ENCODE results near the gene CHD1.
A peak's percentile ranks its signal among the peaks of the same experiment; 100 is the strongest.

Gene CHD1

DNA sequence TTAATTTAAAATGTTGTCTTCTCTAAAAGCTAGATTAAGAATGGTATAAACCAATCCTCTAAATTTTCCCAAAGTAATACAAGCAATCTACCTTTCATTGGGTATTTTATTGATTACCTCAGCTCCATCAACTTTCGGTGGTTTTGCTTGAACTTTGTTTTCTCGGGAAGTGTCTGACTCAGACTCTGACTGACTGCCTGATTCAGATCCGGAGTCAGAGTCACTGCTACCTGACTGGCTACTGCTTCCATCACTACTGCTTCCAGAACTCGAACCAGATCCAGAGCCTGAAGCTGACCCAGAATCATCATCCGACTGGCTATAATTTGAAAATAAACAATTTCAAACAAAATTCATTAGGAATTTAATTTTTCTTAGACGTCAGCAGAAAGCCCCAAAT is 24.0 kb downstream of the CHD1 start:
- no peak for DNase-seq (ENCODE audit: low read depth in 2 of 2)

DNA sequence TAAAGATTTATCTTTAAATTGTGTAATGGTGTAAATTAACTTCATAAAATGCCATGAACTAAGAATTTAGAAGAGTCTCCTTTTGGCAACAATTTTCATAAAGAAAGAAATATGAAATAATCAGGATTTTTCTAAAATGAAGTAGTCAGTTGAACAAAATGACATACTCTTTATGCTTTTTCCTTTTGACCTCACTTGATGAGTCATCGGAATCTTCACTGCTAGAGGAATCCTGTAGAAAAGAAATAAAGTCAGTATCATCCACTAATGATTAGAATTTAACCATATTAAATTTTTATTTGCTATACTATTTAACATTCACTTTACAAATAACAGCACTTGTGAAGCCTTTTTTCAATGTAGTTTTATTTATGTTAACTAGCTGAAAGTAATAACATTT is 26.1 kb downstream of the CHD1 start:
- peak in 1 of 2 experiments; percentile 18 for DNase-seq (ENCODE audit: low read depth in 2 of 2)

DNA sequence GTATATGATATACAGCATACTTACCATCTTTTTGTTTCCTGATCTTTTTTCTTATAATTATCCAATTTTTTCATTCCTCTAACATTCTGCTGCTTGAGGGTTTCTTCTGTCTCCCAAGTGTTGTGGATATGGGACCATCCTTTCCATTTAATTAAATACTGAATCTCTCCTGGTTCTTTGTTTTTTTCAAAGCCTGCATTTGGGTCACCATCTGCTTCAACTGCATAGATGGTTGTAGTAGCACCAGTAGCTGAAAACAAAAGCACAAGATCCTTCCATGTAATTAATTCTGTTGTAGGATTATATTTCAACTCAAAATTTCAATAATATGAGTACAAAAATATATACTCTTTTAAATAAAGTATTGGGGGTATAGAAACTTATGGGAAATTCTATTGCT is 29.4 kb downstream of the CHD1 start:
- no peak for DNase-seq (ENCODE audit: low read depth in 2 of 2)

DNA sequence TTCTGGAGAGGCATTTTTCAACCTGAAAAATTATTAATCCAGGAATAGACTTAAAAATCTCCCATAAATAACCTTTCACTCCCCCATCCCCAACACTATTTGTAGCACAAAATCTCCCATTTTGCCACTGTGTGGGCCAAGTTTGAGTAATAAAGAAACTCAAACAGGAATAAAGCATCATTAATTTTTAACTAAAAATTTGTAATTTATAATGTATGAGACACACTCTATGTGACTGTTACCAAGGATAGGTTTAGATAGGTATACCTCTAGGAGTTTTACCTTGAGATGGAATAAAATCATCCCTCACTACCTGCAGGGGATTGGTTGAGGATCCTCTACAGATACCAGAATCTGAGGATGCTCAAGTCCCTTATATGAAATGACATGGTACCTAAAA is 30.1 kb downstream of the CHD1 start:
- no peak for DNase-seq (ENCODE audit: low read depth in 2 of 2)

DNA sequence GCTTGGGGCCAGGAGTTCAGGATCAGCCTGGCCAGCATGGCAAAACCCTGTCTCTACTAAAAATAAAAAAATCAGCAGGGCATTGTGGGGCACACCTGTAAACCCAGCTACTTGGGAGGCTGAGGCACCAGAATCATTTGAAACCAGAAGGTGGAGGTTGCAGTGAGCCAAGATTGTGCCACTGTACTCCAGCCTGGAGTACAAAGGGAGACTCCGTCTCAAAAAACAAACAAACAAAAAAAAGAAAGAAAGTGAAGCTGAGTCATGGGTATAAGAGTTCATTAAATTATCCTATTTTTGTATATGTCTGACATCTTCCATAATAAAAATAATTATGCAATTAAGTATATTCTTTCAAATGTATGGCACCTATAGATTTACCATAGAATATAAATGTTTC is 37.2 kb downstream of the CHD1 start:
- no peak for DNase-seq (ENCODE audit: low read depth in 2 of 2)

DNA sequence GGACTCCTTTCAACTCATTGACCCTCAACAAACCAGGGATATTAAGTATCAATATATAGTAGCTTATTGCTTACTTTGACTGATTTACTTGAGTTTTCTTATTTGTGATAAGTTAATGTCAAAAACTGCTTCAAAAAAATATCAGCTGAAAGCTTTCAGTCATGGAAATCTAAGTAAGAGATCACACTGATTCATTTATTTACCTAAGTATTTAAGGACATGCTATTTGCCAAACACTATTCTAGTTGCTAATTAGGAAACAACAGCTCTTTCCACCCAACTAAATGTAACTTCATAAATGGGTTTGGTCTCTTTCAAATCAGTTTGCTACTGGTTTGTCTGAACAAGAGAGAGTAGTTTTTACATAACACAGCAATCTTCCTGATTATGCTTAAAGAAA is 48.2 kb downstream of the CHD1 start:
- no peak for DNase-seq (ENCODE audit: low read depth in 2 of 2)

DNA sequence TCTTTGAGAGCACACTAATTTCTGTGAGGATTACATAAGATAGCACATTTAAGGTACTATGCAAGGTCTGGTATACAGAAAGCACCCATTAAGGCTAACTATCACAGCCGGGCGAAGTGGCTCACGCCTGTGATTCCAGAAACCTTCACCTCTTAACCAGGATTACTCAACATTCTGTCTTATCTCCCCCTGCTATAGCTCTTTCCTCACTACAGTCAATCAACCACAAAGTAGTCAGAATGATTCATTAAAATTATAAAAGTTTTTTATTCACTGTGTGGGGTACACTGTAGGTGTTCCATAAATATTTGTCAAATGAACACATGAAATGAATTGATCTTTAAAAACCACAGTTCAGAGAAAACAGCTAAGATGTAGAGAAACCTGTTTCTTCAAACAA is 48.7 kb downstream of the CHD1 start:
- DNase-seq (ENCODE audit: low read depth in 2 of 2): no peak

DNA sequence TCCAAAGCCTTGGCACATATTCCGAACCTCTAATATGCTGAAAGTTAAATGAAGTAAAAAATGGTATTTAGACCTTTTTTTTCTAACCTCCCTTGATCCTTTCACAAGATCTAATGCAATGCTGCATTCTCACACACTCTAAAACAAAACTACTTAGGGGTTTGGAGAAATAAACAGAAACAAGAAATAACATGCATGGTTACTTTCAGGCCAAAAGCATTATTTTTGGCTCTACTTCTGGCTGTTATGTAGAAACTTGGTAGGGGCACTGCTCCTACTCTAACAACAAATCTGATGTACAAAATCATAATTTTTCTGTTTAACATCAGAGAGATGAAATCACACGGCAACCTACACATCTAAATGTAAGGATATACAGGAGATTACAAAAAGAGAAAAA is 51.2 kb downstream of the CHD1 start:
- no peak for DNase-seq (ENCODE audit: low read depth in 2 of 2)

DNA sequence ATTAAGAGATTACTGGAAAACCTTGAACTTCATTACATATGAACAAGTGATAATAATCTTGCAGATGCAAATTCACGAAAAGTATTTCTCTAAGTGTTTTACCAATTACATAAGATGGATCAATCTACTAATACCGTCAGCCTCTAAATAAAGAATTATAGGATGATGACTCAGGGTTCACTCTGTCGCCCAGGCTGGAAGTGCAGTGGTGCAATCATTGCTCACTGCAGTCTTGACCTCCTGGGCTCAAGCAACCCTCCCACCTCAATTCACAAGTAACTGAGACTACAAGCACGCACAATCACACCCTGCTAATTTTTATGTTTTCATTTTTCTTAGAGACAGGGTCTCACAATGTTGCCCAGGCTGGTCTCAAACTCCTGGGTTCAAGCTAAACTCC is 56.1 kb downstream of the CHD1 start:
- no peak for DNase-seq (ENCODE audit: low read depth in 2 of 2)

DNA sequence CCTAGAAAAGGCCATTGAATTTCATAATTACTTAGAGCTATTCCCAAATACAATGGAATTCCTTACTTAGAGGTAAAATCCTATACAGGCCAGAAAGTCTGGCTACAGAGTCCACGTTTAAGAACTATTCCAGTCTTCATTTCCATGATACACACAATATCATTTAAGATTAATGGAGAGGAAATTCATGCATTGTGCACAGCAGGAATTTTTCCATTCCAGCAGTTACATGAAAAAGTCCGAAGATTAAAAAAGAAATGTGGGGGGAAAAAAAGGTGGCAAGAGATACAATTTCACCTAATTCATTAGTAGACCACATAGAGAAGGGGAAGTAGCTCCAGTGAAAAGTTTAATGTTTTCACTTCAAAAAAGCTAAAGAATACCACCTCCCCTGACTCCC is 63.1 kb downstream of the CHD1 start:
- no peak for DNase-seq (ENCODE audit: low read depth in 2 of 2)

DNA sequence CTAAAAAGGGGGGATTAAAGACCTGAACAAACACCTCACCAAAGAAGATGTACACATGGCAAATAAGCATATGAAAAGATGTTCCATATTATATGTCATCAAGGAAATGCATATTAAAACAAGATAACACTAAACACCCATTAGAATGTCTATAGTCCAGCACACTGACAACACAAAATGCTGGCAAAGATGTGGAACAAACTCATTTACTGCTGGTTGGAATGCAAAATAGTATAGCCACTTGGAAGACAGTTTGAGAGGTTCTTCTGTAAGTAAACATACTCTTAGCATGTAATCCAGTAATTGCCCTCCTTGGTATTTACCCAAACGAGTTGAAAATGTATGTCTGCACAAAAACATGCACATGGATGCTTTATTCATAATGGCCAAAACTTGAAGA is 81.8 kb downstream of the CHD1 start:
- DNase-seq (ENCODE audit: low read depth in 2 of 2): no peak

DNA sequence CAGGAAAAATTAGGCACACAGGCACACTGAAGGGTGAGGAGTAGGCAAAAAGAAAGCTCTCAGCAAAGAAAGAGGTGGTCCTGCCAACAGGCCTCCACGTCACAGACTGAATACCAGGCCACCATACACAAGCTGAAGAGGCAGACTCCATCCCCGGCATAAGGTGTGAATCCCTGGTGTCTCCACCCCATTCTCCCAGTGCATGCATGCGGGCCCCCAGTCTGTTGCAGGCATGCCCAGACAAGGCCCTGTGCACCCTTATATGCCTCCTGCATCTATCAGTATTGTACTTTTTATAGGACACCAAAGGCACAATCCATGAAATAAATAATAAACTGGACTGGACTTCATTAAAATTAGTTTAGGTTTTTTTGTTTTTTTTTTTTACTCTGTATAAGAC is 82.3 kb downstream of the CHD1 start:
- no peak for DNase-seq (ENCODE audit: low read depth in 2 of 2)

DNA sequence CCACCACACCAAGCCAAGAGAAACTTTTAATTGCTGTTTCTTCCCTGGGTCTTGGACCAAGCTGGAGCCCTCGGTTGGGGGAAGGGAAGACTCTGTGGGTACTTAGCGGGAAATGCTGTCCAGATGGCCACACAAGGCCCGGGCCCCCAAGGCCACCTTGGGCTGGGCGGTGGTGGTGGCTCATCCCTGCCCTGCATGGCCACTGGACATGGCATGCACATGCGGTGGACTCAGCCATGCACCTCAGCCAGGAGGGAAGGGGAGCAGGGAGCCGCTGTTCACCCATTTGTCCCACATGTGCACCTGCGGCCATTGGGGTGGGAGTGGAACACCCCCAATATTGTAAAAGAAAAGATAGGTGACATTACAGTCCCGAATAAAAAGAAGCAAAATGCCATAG is 82.9 kb downstream of the CHD1 start:
- DNase-seq (ENCODE audit: low read depth in 2 of 2): no peak

DNA sequence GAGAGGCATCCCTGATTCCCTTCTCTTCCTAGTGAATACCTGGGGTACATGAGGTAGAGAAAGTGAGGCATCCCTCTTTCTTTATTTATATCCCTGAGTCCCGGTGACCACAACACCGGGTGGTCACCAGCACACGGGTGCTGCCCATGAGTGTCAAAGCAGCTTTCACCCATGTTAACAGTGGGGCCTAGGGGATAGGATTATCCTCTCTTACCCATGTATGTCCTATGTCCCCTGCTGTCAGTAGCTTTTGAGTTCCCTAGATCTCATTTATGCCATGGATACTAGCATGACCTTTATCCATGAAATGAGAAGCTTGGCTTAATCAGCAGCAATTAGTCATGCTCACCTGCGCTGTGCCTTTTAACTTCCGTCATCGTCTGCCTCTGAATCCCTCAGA is 83.9 kb downstream of the CHD1 start:
- no peak for DNase-seq (ENCODE audit: low read depth in 2 of 2)

DNA sequence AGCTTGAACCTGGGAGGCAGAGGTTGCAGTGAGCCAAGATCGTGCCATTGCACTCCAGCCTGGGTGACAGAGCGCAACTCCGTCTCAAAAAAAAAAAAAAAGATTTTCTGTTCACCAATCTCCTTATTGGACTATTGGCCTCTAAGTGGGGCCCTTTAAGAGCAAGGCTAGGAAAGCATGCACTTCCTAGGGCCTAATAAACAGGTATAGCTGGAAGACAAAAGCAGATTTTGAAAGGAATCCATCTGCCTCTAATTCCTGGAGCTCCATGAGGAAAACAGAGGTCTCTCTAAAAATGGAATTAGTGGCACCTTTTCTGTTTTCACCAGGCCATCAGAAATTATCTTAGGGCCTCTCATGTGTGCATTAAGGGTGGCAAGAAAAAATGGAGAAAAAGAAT is 85.3 kb downstream of the CHD1 start:
- no peak for DNase-seq (ENCODE audit: low read depth in 2 of 2)

DNA sequence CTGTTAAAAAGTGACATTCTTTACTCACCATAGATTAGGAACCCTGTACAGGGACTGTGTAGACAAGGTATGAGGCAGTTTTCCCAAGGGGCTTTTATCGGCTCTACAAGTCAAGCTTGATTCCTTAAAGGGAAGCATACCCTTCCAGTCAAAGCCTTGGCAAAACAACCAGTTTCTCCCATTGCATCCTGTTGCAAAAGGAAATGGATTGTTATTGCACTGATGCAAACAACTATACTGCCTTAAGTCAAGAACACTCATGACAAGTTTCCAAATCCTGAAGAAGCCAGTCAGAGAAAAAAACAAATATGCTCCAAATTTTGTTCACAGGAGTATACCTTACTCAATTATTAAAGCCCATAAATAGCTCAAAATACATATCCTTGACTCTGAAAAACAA is 87.9 kb downstream of the CHD1 start:
- DNase-seq (ENCODE audit: low read depth in 2 of 2): no peak

DNA sequence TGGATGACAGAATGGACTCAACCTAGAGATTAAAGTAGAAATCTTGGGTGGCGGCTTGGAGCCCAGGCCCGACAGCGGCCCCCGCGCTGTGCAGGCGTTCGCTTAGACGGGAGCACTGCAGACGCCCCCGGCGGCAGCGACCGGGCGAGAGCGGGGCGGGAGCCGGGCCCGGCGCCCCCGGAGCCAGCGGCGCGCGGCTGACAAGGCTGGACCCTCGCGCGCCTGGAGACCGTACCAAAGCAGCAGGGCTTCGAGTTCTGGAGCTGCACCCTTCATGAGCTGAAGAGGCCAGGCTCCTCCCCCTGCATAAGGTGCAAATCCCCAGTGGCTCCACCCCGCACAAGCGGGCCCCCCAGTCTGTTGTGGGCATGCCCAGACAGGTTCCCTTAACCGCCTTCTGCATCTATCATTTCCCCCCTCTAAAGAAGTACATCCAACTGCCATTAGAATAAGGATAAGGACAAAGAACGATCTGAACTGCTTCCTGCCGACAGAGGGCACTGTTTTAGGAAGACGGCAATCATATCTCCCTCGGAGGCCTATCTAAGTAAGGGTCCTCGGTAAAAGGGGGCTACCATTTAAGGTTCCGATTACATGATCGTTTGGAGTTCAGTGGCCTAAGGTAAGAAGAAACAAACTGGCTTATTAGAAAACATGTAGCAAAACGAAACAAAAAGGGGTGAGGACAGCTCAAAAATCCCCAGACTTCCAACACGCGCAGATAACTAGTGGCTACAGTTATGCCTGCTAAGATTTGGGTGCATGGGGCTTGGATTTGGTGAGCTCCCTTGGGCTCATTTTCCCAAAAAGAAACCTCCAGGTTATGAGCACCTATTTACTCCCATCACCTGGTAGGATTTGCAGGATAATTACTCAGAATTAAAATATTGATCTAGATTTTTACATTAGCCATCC is 89.1 kb downstream of the CHD1 start:
- DNase-seq (ENCODE audit: low read depth in 2 of 2): no peak

DNA sequence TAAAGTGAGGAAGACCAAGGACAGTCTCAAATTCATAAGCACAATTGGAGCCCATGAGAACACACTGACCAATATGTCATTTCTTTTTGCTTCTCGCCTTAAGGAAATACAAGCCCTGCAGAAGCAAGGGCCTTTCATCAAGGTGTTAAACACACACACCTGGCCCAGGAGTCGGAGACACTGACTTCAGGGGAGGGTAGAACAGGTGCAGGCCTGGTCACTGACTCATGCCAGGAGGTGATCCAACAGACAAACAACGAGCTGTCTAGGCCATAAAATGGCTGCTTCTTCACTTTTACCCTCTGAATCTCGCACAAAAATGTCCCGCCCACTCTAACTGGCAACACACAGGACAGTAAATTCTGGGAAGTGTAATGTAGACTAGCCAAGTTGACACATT is 92.6 kb downstream of the CHD1 start:
- DNase-seq (ENCODE audit: low read depth in 2 of 2): no peak

DNA sequence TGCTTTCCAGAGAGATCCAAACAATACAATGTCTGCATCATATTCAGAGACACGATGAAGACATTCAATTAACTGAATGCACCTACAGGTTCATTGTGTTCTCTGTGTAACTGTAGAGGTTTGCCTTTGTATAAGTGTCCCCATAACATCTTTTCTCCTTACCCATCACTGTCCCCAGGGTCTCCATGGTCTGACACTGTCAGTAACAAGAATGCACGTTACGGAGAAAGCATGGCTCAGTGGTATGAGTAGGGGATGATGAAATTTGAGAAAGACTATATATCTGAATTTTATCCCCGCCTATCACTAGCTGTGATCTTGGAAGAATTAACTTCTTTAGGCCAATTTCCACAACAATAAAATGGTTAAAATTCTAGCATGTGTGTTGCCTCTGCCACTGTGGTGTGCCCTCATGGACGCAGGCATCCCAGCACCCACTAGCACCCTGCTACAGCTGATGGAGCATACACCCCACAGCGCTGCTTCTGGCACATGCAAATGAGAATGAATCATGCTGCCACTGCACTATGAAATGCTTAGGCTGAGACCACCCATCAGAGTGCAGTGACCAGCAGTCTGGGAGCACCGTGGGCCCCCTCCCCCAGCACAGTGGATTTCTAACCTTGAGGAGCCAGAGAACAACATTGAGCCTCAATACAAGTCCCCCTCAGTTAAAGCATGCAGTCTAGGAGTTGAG is 101.1 kb downstream of the CHD1 start:
- no peak for DNase-seq (ENCODE audit: low read depth in 2 of 2)

DNA sequence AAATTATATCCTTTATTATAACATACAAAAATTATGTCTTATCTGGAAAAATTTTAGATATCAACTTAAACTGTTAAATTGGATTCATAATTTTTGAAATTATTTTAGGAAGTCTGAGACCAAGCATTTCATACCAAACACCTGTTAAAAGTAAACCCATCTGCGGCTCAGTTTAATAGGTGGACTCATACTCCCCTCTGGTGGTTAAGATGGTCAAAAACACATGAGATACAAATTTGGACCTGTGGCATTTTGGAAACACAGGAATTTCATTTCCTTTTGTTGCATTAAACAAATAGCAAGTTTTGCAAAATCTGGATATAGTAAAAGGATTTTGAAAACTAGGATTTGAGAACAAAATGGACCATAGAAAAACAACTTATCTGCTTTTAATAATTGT is 101.6 kb downstream of the CHD1 start:
- DNase-seq (ENCODE audit: low read depth in 2 of 2): peak; percentile 22 to 42

DNA sequence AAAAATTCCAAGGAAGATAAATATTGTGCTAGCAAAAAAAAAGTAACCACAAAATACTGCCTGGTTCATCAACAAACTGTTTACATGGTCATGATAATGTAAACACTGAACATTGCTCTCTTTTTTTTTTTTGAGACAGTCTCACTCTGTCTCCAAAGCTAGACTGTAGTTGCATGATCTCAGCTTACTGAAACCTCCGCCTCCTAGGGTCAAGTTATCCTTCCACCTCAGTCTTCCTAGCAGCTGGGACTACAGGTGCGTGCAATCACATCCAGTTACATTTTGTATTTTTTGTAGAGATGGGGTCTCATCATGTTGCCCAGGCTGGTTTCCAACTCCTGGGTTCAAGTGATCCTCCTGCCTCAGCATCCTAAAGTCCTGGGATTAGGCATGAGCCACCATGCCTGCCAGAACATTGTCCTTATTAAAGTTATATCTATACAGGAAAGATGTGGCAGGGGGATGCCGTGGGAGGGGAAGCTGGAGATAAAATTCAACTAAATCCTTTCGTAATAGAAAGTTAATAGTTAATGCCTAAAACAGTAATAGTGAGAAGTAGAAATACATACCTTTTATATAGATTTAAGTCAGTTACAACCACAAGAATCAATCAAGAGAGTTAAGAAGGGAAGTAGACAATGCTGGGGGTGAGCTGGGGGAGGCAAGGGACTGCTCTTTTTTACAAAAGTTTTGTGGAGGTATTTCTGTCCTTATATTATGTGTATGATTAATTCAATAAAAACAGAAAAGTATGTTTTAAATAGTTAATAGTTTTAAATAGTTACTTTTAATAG is 103.0 kb downstream of the CHD1 start:
- DNase-seq (ENCODE audit: low read depth in 2 of 2): no peak

DNA sequence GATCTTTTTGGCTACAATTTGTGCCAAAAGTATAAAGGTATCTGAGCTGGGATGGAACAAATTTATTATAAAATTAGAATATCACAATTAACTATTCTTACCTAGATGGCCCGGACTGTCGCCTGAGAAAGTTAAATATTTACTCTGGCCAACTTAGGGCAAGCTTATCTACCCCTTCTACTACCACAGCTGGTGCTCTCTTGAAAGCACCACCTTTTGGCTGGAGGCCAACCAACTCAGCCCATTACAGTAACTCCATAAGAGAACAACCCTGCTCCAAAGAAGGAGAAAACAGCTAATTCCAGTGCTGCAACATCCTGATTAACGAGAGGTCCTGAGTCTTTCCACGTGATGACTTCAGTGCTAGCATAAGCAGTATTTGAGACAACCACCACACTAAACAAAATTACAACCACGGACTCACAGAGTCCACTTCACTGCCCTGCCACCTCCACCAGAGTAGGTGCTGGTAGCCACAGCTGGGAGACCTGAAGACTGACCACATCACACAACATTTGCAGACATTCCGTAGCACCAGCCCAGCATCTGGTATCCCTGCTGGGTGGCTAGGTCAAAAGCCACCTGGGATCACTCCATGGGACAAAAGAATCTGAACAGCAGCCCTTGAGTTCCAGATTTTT is 112.1 kb downstream of the CHD1 start:
- DNase-seq (ENCODE audit: low read depth in 2 of 2): no peak
